Body of pancreas (tissue), 4 donors: ENCODE data around the gene PTX4. TPM values are rescaled to one million over a fixed set of nuclear protein-coding genes. Genes with fewer than 3 reads are reported as not detected.

Experiments used
- ATAC-seq: fragments of 150-250 bp; one replicate; pipeline ENCODE4 v1.9.1; 2016
- DNase-seq, 4 donors: peaks; one replicate each; pipeline ENCODE4 v3.0.0-alpha.2; 2019
- H3K27ac ChIP-seq, 4 donors: fragments of 200-600 bp; sonication (generic); 1 replicate in 3 of 4; 2 replicates in 1 of 4; pipeline versions ENCODE4 v1.5.1 to v1.6.1; 2016 to 2019; ENCODE audit warnings: mild to moderate bottlenecking in 1 of 4, mixed read lengths in 1 of 4, moderate library complexity in 1 of 4
- H3K27me3 ChIP-seq, 2 donors: fragments of 200-600 bp; sonication (generic); one replicate each; pipeline ENCODE4 v1.6.0; 2016; ENCODE audit warnings: mild to moderate bottlenecking in 1 of 2
- H3K36me3 ChIP-seq, 2 donors: fragments of 200-600 bp; sonication (generic); replicated peaks in 1 of 2; 2 replicates each; pipeline ENCODE4 v1.5.1; 2016; ENCODE audit warnings: low read depth in 2 of 2; ENCODE audit not compliant: insufficient read depth in 1 of 2
- H3K4me1 ChIP-seq: fragments of 200-600 bp; sonication (generic); one replicate; pipeline ENCODE4 v1.6.0; 2016
- H3K4me3 ChIP-seq, 2 donors: fragments of 200-600 bp; sonication (generic); 1 replicate in 1 of 2; 2 replicates in 1 of 2; pipeline ENCODE4 v1.5.1; 2016 to 2019
- H3K9me3 ChIP-seq, 3 donors: fragments of 200-600 bp; sonication (generic); 1 replicate in 2 of 3; 2 replicates in 1 of 3; pipeline ENCODE4 v1.5.1; 2016
- POLR2A ChIP-seq, 3 donors: fragments of 450-650 bp; IDR thresholded peaks; one replicate each; pipeline ENCODE4 v1.6.1; 2016; ENCODE audit warnings: antibody characterized with exemption in 3 of 3, mild to moderate bottlenecking in 2 of 3
- WGBS, 2 donors: methylation state at CpG; one replicate each; pipeline ENCODE4 v1.1.5; 2017; 5-methylcytosine and 5-hydroxymethylcytosine counted together
- intact Hi-C: fragments of 100-400 bp; cut with DNase I; formaldehyde crosslinking; loops from one replicate; pipeline ENCODE4 v1.15.1; 2023
- total RNA-seq, 2 donors: library from RNA; depleted of rRNA; stranded (reverse); fragments of >200 nt; gene quantifications; one replicate each; pipeline ENCODE4 v1.1.0, GENCODE V29; 2016
- TF ChIP-seq, protein P1 (sequence below), 7 experiments: fragments of 450-650 bp in 4 of 7; fragments of 200-600 bp in 3 of 7; sonication (generic) in 3 of 7; IDR thresholded peaks; one replicate each; pipeline ENCODE4 v1.5.1; 2016 to 2019; ENCODE audit warnings: antibody characterized with exemption in 7 of 7

Gene PTX4
- total RNA-seq, 2 donors from 2014 or later = not detected

DNA sequence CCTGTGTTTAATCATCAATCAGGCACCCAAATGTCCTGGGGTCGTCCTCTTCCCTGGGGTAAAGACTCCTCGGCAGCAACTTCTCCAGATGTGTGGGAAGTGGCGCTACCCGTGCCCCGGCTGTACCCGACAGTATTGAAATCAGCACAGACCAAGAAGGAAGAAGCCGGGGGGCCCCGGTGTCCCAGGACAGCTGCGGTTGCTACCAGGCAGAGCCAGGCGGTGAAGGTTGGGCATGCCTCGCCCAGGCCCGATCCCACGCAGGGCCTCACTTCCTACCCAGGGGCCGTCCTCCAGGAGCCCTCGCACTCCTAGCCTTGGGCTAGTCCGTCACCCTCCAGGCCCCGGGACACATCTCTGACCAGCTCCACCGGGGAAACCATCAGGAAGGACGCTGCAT, 35.4 kb downstream of the PTX4 start:
- H3K4me3 ChIP-seq = no peak overlapping the region
- TF ChIP-seq POLR2A (IDR thresholded peaks at IDR 0.05) = no peak
- TF ChIP-seq, protein P1, sequence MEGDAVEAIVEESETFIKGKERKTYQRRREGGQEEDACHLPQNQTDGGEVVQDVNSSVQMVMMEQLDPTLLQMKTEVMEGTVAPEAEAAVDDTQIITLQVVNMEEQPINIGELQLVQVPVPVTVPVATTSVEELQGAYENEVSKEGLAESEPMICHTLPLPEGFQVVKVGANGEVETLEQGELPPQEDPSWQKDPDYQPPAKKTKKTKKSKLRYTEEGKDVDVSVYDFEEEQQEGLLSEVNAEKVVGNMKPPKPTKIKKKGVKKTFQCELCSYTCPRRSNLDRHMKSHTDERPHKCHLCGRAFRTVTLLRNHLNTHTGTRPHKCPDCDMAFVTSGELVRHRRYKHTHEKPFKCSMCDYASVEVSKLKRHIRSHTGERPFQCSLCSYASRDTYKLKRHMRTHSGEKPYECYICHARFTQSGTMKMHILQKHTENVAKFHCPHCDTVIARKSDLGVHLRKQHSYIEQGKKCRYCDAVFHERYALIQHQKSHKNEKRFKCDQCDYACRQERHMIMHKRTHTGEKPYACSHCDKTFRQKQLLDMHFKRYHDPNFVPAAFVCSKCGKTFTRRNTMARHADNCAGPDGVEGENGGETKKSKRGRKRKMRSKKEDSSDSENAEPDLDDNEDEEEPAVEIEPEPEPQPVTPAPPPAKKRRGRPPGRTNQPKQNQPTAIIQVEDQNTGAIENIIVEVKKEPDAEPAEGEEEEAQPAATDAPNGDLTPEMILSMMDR (IDR thresholded peaks at IDR 0.05) = no peak
- no peaks in the 10 kb centered on the region for H3K9me3 ChIP-seq
- H3K36me3 ChIP-seq = peaks cover 0 to 23% of the 10 kb centered on the region in 2 donors
- WGBS, 2 donors = 96% methylated on average over 19 of the region's 19 CpGs; no CpG with 5 or more reads in 1 of the 2 donors
- ATAC-seq (no peak), DNase-seq (no peak)
- H3K27me3 ChIP-seq = no peaks in the 10 kb centered on the region
- H3K27ac ChIP-seq = no peak overlapping the region
- intact Hi-C loops = no loop called here
- H3K4me1 ChIP-seq = no peaks in the 10 kb centered on the region

DNA sequence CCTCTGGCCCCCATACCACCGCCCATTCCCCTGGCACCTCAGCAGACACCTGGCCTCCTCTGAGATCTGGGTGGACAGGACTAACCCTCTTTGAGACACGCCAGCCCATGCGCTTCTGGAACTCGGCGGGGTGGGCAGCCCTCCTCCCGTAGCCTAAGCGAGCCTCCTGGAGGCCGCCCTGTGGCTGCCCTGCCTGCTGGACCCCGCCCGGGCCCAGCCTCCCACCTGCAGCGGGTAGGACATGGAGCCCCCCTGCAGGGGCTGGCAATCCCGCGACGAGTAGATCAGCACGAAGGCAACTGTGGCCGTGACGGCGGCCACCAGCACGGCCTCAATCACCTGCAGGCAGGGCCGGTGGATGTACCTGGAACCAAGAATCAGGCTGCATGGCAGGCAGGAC, 36.2 kb downstream of the PTX4 start:
- TF ChIP-seq, protein P1 (IDR thresholded peaks at IDR 0.05) = no peak
- TF ChIP-seq POLR2A (IDR thresholded peaks at IDR 0.05) = no peak
- Histone ChIP-seq H3K9me3 (no peaks in the 10 kb centered on the region), H3K36me3 (peaks cover 0 to 29% of the 10 kb centered on the region in 2 donors), H3K27ac (no peak overlapping the region), H3K4me1 (no peaks in the 10 kb centered on the region), H3K27me3 (no peaks in the 10 kb centered on the region), H3K4me3 (no peak overlapping the region)
- intact Hi-C loops = no loop called here
- no peak for DNase-seq
- no peak for ATAC-seq
- WGBS, 2 donors = 60 to 93% methylated on average over 2 to 20 of the region's 20 CpGs

DNA sequence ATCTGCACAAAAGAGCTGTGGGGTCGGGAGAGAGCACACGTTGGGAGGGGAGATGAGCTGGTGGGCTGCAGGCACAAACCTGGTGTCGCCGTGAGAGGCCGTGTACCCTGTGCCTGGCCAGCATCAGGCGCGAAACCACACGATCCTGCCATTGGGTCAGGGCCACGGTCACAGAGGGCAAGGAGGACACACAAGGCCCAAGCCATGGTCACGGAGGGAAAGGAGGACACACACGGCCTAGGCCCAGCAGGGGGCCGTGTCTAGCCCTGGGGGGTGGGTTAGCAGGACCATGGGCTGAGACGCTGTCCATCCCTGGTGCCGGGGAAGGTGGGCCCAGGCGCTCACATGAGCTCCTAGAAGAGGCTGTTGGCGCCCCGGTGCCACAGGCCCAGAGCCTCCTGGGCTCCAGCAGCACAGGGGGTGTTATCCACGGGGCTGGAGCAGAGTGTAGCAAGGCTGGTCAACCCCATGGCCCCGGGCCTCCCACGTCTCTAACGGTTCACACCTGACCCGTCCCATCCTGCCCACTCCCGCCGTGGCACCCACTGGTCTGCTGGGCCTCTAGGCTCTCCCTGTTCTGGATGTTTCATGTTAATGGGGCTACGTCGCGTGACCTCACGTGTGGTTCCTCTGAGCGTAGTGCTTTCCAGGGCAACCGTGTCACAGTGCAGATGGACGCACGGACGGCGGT, 36.9 kb downstream of the PTX4 start:
- H3K4me1 ChIP-seq = no peaks in the 10 kb centered on the region
- no peak overlapping the region for H3K4me3 ChIP-seq
- no peak for DNase-seq
- intact Hi-C loops = no loop called here
- H3K27ac ChIP-seq = no peak overlapping the region
- 92% methylated on average over 15 to 31 of the region's 34 CpGs for WGBS, 2 donors
- no peaks in the 10 kb centered on the region for H3K27me3 ChIP-seq
- no peak for TF ChIP-seq POLR2A (IDR thresholded peaks at IDR 0.05)
- TF ChIP-seq, protein P1 (IDR thresholded peaks at IDR 0.05) = no peak
- H3K9me3 ChIP-seq = no peaks in the 10 kb centered on the region
- H3K36me3 ChIP-seq = peaks cover 0 to 29% of the 10 kb centered on the region in 2 donors
- ATAC-seq = no peak

DNA sequence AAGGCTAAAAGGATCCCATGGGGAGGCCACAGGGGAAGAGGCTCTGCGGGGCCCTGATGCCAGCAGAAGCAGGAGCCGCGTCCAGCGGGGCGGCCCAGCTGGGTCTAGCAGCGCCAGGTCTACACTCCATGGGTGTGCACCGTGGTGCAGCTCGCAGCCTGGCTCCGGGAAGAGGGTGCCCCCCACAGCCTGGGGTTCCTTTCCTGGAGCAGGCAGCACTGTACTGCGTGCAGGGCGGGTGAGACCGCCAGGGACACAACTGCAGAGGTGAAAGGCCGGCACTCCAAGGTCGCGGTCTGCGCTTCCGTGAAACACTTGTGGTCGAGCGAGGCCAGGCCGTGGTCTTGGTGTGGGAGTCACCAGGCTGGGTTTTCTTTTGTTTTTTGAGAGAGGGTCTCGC, 37.9 kb downstream of the PTX4 start:
- no peak overlapping the region for H3K4me3 ChIP-seq
- H3K27me3 ChIP-seq = no peaks in the 10 kb centered on the region
- WGBS, 2 donors = 94 to 96% methylated on average over 5 to 21 of the region's 21 CpGs
- no peak for DNase-seq
- no peaks in the 10 kb centered on the region for H3K4me1 ChIP-seq
- peaks cover 0 to 25% of the 10 kb centered on the region in 2 donors for H3K36me3 ChIP-seq
- intact Hi-C loops = no loop called here
- no peak overlapping the region for H3K27ac ChIP-seq
- no peak for TF ChIP-seq POLR2A (IDR thresholded peaks at IDR 0.05)
- TF ChIP-seq, protein P1 (IDR thresholded peaks at IDR 0.05) = no peak
- no peak for ATAC-seq
- H3K9me3 ChIP-seq = no peaks in the 10 kb centered on the region

DNA sequence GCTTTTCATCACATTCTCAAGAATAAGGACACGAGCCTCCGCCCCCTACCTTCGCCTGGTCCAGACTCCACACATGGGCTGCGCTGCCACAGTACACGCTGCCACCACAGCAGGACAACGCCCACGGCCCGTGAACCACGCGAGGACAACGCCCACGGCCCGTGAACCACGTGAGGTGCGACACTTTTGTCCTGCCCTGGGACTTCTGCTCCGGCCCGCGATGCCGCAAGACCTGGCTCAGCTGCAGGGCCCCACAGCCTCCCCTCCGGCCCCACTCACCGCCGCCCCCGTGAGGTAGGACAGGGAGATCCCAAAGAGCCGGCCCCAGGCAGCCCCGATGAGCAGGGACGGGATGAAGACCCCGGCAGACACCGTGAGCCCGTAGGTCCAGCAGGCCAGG, 38.5 kb downstream of the PTX4 start:
- WGBS, 2 donors = 88 to 94% methylated on average over 25 to 28 of the region's 29 CpGs
- peaks cover 0 to 20% of the 10 kb centered on the region in 2 donors for H3K36me3 ChIP-seq
- no peaks in the 10 kb centered on the region for H3K4me1 ChIP-seq
- intact Hi-C loops = no loop called here
- DNase-seq (no peak), ATAC-seq (no peak)
- no peak for TF ChIP-seq POLR2A (IDR thresholded peaks at IDR 0.05)
- TF ChIP-seq, protein P1 (IDR thresholded peaks at IDR 0.05) = no peak
- no peaks in the 10 kb centered on the region for H3K27me3 ChIP-seq
- no peaks in the 10 kb centered on the region for H3K9me3 ChIP-seq
- H3K4me3 ChIP-seq = no peak overlapping the region
- no peak overlapping the region for H3K27ac ChIP-seq
